PC-3 (cell line): ENCODE data around the gene CPA1. TPM values are rescaled to one million over a fixed set of nuclear protein-coding genes. Genes with fewer than 3 reads are reported as not detected.

Experiments used
- ATAC-seq: fragments of 200-7000 bp; cut with Tn5 transposase; 2 replicates; pipeline ENCODE4 v1.9.1; 2020; ENCODE audit warnings: mild to moderate bottlenecking, moderate library complexity
- BruUV-seq: library from RNA; stranded (reverse); fragments of 400-500 nt; replicated peaks from 2 replicates; lab custom pipeline; 2021; lab: Mats Ljungman, UMichigan
- CTCF ChIA-PET: fragments of 300-600 bp; sonication (Branson Sonifier 250); formaldehyde crosslinking; loops from one replicate; lab custom pipeline; 2022; ENCODE audit warnings: antibody characterized with exemption; lab: Charles Lee
- POLR2A ChIA-PET: fragments of 300-600 bp; sonication (Branson Sonifier 250); formaldehyde crosslinking; loops from one replicate; lab custom pipeline; 2022; ENCODE audit warnings: antibody characterized with exemption; ENCODE audit not compliant: unreplicated experiment; lab: Charles Lee
- DNase-seq: peaks from one replicate; pipeline ENCODE4 v3.0.0-alpha.2; 2015
- H2AFZ ChIP-seq: fragments of 300-600 bp; sonication (generic); 2 replicates; pipeline ENCODE4 v1.6.0; 2016; ENCODE audit warnings: antibody characterized with exemption, low read length
- H3F3A ChIP-seq: fragments of 300-600 bp; sonication (generic); one replicate; pipeline ENCODE4 v1.6.0; 2017; ENCODE audit warnings: antibody characterized with exemption, low read length, control low read depth, mild to moderate bottlenecking; ENCODE audit not compliant: unreplicated experiment
- H3K27ac ChIP-seq: fragments of 300-600 bp; sonication (generic); 2 replicates; pipeline ENCODE4 v1.5.1; 2016; ENCODE audit warnings: mild to moderate bottlenecking, low read length
- H3K27me3 ChIP-seq: fragments of 300-600 bp; sonication (generic); 2 replicates; pipeline ENCODE4 v1.6.1; 2016; ENCODE audit warnings: low read length, mixed read lengths
- H3K36me3 ChIP-seq: fragments of 300-600 bp; sonication (generic); 2 replicates; pipeline ENCODE4 v1.6.1; 2016; ENCODE audit warnings: low read depth, mixed run types, low read length, mixed read lengths
- H3K4me1 ChIP-seq: fragments of 300-600 bp; sonication (generic); 2 replicates; pipeline ENCODE4 v1.5.1; 2016; ENCODE audit warnings: low read length; ENCODE audit not compliant: insufficient read depth
- H3K4me2 ChIP-seq: fragments of 300-600 bp; sonication (generic); 2 replicates; pipeline ENCODE4 v1.6.0; 2016; ENCODE audit warnings: low read length
- H3K4me3 ChIP-seq: fragments of 300-600 bp; sonication (generic); 2 replicates; pipeline ENCODE4 v1.5.1; 2016; ENCODE audit warnings: mild to moderate bottlenecking, low read length, mixed read lengths
- H3K79me2 ChIP-seq: fragments of 300-600 bp; sonication (generic); 2 replicates; pipeline ENCODE4 v1.6.1; 2017; ENCODE audit warnings: low read length, mixed read lengths
- H3K9ac ChIP-seq: fragments of 300-600 bp; sonication (generic); 2 replicates; pipeline ENCODE4 v1.6.0; 2016; ENCODE audit warnings: mild to moderate bottlenecking, low read length
- H3K9me2 ChIP-seq: fragments of 300-600 bp; sonication (generic); replicated peaks from 2 replicates; pipeline ENCODE4 v1.6.1; 2016; ENCODE audit warnings: mixed run types, low read length, mixed read lengths
- H3K9me3 ChIP-seq: fragments of 300-600 bp; sonication (generic); 2 replicates; pipeline ENCODE4 v1.6.1; 2016; ENCODE audit warnings: low read length, mixed read lengths
- H4K20me1 ChIP-seq: fragments of 300-600 bp; sonication (generic); 2 replicates; pipeline ENCODE4 v1.6.1; 2016; ENCODE audit warnings: low read length, mixed read lengths
- CTCF ChIP-seq: fragments of 300-600 bp; sonication (generic); conservative IDR thresholded peaks from 2 replicates; pipeline ENCODE4 v1.5.1; 2017; ENCODE audit warnings: antibody characterized with exemption, low read depth, mild to moderate bottlenecking, low read length
- EZH2 ChIP-seq: fragments of 300-600 bp; sonication (generic); IDR thresholded peaks from one replicate; pipeline ENCODE4 v1.6.1; 2017; ENCODE audit warnings: antibody characterized with exemption, mild to moderate bottlenecking, low read length; ENCODE audit not compliant: unreplicated experiment
- EZH2phosphoT487 ChIP-seq: fragments of 300-600 bp; sonication (generic); IDR thresholded peaks from 2 replicates; pipeline ENCODE4 v1.6.1; 2018; ENCODE audit warnings: mild to moderate bottlenecking, antibody characterized with exemption, low read length, borderline replicate concordance
- intact Hi-C: fragments of 100-400 bp; cut with micrococcal nuclease; formaldehyde crosslinking; loops from 2 replicates; pipeline ENCODE4 v1.9.0; 2023
- total RNA-seq: library from RNA; depleted of rRNA; stranded (reverse); fragments of >200 nt; gene quantifications from 2 replicates; pipeline ENCODE4 v1.2.3, GENCODE V29; 2014

Gene CPA1
- total RNA-seq, 1 experiment from 2014 or later, result not detected

GRCh38 chr7:130379532-130379920 lies 768 bp upstream of the CPA1 start:
- POLR2A ChIA-PET, result interaction anchor here (0.7 kb wide), 1 partner anchor 745 kb away, joined by 4 read pairs; no protein-coding TSS in a partner anchor
- Histone ChIP-seq H3K9me2 (no peaks in the 10 kb centered on the region), H3K9ac (no peak overlapping the region), H3F3A (no peaks in the 10 kb centered on the region), H3K27ac (no peak overlapping the region), H3K4me2 (no peak overlapping the region), H3K9me3 (no peaks in the 10 kb centered on the region), H3K4me1 (no peaks in the 10 kb centered on the region), H3K4me3 (no peak overlapping the region), H3K36me3 (no peaks in the 10 kb centered on the region), H3K79me2 (no peaks in the 10 kb centered on the region), H4K20me1 (no peaks in the 10 kb centered on the region), H3K27me3 (no peaks in the 10 kb centered on the region), H2AFZ (no peak overlapping the region)
- no TSS peak for BruUV-seq
- intact Hi-C loops, result no loop called here
- ATAC-seq (no peak), DNase-seq (no peak)
- CTCF ChIA-PET, result no interaction called here
- TF ChIP-seq EZH2phosphoT487 (no peak), EZH2 (no peak), CTCF (no peak)

- no peak for DNase-seq
- POLR2A ChIA-PET, result interaction anchor here (0.5 kb wide), 1 partner anchor 108 kb away, joined by 3 read pairs; no protein-coding TSS in a partner anchor
- no peaks in the 10 kb centered on the region for H3K36me3 ChIP-seq
- no peak overlapping the region for H3K9ac ChIP-seq
- H3F3A ChIP-seq, result no peaks in the 10 kb centered on the region
- H2AFZ ChIP-seq, result no peak overlapping the region
- no peak overlapping the region for H3K4me3 ChIP-seq
- CTCF ChIA-PET, result no interaction called here
- H3K27ac ChIP-seq, result no peak overlapping the region
- intact Hi-C loops, result no loop called here
- TF ChIP-seq EZH2phosphoT487, result no peak
- no peak for TF ChIP-seq CTCF
- no peak for TF ChIP-seq EZH2
- ATAC-seq, result no peak
- H3K4me2 ChIP-seq, result no peak overlapping the region
- no peaks in the 10 kb centered on the region for H3K4me1 ChIP-seq
- no peaks in the 10 kb centered on the region for H3K9me2 ChIP-seq
- no peaks in the 10 kb centered on the region for H3K9me3 ChIP-seq
- H3K79me2 ChIP-seq, result no peaks in the 10 kb centered on the region
- no peaks in the 10 kb centered on the region for H3K27me3 ChIP-seq
- H4K20me1 ChIP-seq, result no peaks in the 10 kb centered on the region
- BruUV-seq, result no TSS peak
These were observed 664 bp downstream of the CPA1 start for GRCh38 chr7:130380861-130381455.

- Histone ChIP-seq H3K79me2 (no peaks in the 10 kb centered on the region), H3F3A (no peaks in the 10 kb centered on the region), H4K20me1 (no peaks in the 10 kb centered on the region), H3K4me1 (no peaks in the 10 kb centered on the region), H3K4me2 (no peak overlapping the region), H2AFZ (no peak overlapping the region), H3K27me3 (no peaks in the 10 kb centered on the region), H3K4me3 (no peak overlapping the region), H3K9me2 (no peaks in the 10 kb centered on the region), H3K27ac (no peak overlapping the region), H3K9ac (no peak overlapping the region), H3K36me3 (no peaks in the 10 kb centered on the region), H3K9me3 (no peaks in the 10 kb centered on the region)
- TF ChIP-seq EZH2phosphoT487 (no peak), EZH2 (no peak), CTCF (no peak)
- ChIA-PET CTCF (no interaction called here), POLR2A (no interaction called here)
- intact Hi-C loops, result no loop called here
- ATAC-seq, result no peak
- DNase-seq, result no peak
- BruUV-seq, result no TSS peak
These were observed 1.4 kb downstream of the CPA1 start for GRCh38 chr7:130381468-130382312.
